ENCODE measurements around the gene TPD52L1. TPM values are rescaled to one million over a fixed set of nuclear protein-coding genes. Genes with fewer than 3 reads are reported as not detected.
A peak's percentile ranks its signal among the peaks of the same experiment; 100 is the strongest.

TPD52L1 gene
- total and polyA plus RNA-seq, 2 of the 13 experiments (the other 11 are each of a cell fraction or from before 2014, with no cell fraction given), result 0.49 to 0.53 TPM

- TF ChIP-seq ZGPAT (CRISPR knock-in tag; IDR thresholded peaks at IDR 0.05), result peak; percentile 68; the same call in 1 of the 2 replicates
- TF ChIP-seq TBX3 (IDR thresholded peaks at IDR 0.05; ENCODE audit: borderline replicate concordance), result no peak
- TF ChIP-seq LCORL (IDR thresholded peaks at IDR 0.05), result no peak
- TF ChIP-seq LCORL (CRISPR knock-in tag; IDR thresholded peaks at IDR 0.05), result peak; percentile 77
- 0 out of 2 replicates have a peak, but pooled peaks have one; percentile 23 for TF ChIP-seq MEF2D (CRISPR knock-in tag; IDR thresholded peaks at IDR 0.05)
- 0 out of 2 replicates have a peak, but pooled peaks have one; percentile 21 for TF ChIP-seq MXD3 (CRISPR knock-in tag; IDR thresholded peaks at IDR 0.05)
- TF ChIP-seq ZFP36 (IDR thresholded peaks at IDR 0.05; ENCODE audit: borderline replicate concordance, low read depth, low read length, partially characterized antibody), result peak; percentile 44
- TF ChIP-seq ZNF598 (CRISPR knock-in tag; IDR thresholded peaks at IDR 0.05; ENCODE audit: borderline replicate concordance), result peak; percentile 72; the same call in 1 of the 2 replicates
- TF ChIP-seq ZSCAN20 (CRISPR knock-in tag; IDR thresholded peaks at IDR 0.05; ENCODE audit: borderline replicate concordance), result 0 out of 2 replicates have a peak, but pooled peaks have one; percentile 38
- peak; percentile 72 for TF ChIP-seq SALL1 (CRISPR knock-in tag; IDR thresholded peaks at IDR 0.05)
- TF ChIP-seq TFE3 (CRISPR knock-in tag; IDR thresholded peaks at IDR 0.05), result no peak
- 0 out of 2 replicates have a peak, but pooled peaks have one; percentile 30 for TF ChIP-seq ZNF543 (CRISPR knock-in tag; IDR thresholded peaks at IDR 0.05)
- TF ChIP-seq HDAC1 (CRISPR knock-in tag; IDR thresholded peaks at IDR 0.05), result no peak
- 0 out of 2 replicates have a peak, but pooled peaks have one; percentile 24 for TF ChIP-seq MIXL1 (CRISPR knock-in tag; IDR thresholded peaks at IDR 0.05)
- TF ChIP-seq ATF2 (CRISPR knock-in tag; IDR thresholded peaks at IDR 0.05), result 0 out of 2 replicates have a peak, but pooled peaks have one; percentile 43
- TF ChIP-seq ZNF510 (CRISPR knock-in tag; IDR thresholded peaks at IDR 0.05; ENCODE audit: low read depth), result peak; percentile 76; the same call in 1 of the 2 replicates
- TF ChIP-seq WIZ (CRISPR knock-in tag; IDR thresholded peaks at IDR 0.05), result 0 out of 2 replicates have a peak, but pooled peaks have one; percentile 55
- TF ChIP-seq HMGXB3 (CRISPR knock-in tag; IDR thresholded peaks at IDR 0.05; ENCODE audit: borderline replicate concordance), result peak; percentile 52; the same call in 1 of the 2 replicates
- 0 out of 2 replicates have a peak, but pooled peaks have one; percentile 35 for TF ChIP-seq FOXO1 (CRISPR knock-in tag; IDR thresholded peaks at IDR 0.05)
- TF ChIP-seq ZSCAN31 (CRISPR knock-in tag; IDR thresholded peaks at IDR 0.05; ENCODE audit: low read depth), result 0 out of 2 replicates have a peak, but pooled peaks have one; percentile 65
Measured at GRCh38 chr6:125153391-125154117, at the start of gene TPD52L1 (continued).
